KOPT-K1 (cell line): Measurements from ENCODE around the gene METRNL.
"Not testable (repeated sequence)": the region's sequence is repeated elsewhere in the genome, so short reads cannot be mapped to it uniquely, and the experiment has no call there.

ENCODE experiments used
- H3K27ac ChIP-seq: fragments of 200-600 bp; sonication (generic); 2 replicates; pipeline ENCODE4 v1.5.1; 2016; ENCODE audit warnings: antibody characterized with exemption, mild to moderate bottlenecking, low read depth, low read length; ENCODE audit not compliant: poor library complexity, severe bottlenecking
- H3K36me3 ChIP-seq: fragments of 200-600 bp; sonication (generic); 2 replicates; pipeline ENCODE4 v1.5.1; 2017; ENCODE audit warnings: antibody characterized with exemption, mild to moderate bottlenecking, low read length, moderate library complexity; ENCODE audit not compliant: insufficient read depth
- H3K9me3 ChIP-seq: fragments of 200-600 bp; sonication (generic); 2 replicates; pipeline ENCODE4 v1.5.1; 2017; ENCODE audit warnings: antibody characterized with exemption, low read length, mild to moderate bottlenecking; ENCODE audit not compliant: insufficient read depth, poor library complexity, severe bottlenecking

METRNL gene

DNA sequence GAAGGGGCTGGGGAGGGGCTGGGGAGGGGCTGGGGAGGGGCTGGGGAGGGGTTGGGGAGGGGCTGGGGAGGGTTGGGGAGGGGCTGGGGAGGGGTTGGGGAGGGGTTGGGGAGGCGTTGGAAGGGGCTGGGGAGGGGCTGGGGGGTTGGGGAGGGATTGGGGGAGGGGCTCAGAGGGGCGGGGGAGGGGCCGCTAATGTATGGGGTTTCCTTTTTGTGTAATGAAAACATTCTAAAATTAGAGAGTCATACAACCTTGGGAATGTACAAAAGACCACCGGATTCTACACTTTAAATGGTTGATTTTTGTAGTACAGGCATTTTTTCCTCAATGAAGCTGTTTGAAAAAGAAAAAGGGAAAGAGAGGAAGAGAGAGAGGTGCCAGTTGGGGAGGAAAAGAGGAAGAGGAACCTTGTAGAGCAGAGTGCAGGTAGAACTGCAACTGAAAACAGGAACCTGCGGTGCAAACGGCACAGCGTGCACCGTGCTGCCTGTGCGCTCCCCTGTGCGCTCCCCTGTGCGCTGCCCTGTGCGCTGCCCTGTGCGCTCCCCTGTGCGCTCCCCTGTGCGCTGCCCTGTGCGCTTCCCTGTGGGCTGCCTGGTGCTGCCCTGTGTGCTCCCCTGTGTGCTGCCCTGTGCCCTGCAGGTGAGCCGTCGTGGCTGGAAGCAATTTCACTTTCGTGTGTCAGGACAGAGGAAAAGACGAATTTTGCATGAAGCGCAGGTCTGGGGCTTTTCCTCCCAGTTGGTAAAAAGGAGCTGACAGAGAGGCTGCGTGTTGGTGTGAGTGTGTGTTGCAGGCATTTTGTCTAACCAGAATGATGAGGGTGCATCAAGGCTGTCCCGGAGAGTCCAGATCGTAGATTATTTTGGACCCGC, 40.8 kb downstream of the METRNL start:
- Histone ChIP-seq H3K9me3 (peaks cover 14% of the 10 kb centered on the region), H3K27ac (no peak overlapping the region), H3K36me3 (no peaks in the 10 kb centered on the region)

DNA sequence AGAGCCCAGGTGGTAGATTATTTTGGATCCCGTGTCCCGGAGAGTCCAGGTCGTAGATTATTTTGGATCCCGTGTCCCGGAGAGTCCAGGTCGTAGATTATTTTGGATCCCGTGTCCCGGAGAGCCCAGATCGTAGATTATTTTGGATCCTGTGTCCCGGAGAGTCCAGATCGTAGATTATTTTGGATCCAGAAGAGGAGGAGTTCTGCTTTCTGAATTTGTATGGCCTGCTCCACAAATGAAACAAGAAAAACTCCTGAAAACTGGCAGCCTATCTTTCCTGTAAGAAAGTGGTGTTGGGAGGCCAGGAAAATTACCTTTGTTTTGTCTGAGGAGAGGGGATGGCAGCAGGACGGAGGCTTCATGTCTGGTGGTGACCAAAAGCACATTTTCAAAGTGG, 42.1 kb downstream of the METRNL start:
- not testable (repeated sequence) for H3K36me3 ChIP-seq, H3K27ac ChIP-seq
- H3K9me3 ChIP-seq, result peaks cover 18% of the 10 kb centered on the region

DNA sequence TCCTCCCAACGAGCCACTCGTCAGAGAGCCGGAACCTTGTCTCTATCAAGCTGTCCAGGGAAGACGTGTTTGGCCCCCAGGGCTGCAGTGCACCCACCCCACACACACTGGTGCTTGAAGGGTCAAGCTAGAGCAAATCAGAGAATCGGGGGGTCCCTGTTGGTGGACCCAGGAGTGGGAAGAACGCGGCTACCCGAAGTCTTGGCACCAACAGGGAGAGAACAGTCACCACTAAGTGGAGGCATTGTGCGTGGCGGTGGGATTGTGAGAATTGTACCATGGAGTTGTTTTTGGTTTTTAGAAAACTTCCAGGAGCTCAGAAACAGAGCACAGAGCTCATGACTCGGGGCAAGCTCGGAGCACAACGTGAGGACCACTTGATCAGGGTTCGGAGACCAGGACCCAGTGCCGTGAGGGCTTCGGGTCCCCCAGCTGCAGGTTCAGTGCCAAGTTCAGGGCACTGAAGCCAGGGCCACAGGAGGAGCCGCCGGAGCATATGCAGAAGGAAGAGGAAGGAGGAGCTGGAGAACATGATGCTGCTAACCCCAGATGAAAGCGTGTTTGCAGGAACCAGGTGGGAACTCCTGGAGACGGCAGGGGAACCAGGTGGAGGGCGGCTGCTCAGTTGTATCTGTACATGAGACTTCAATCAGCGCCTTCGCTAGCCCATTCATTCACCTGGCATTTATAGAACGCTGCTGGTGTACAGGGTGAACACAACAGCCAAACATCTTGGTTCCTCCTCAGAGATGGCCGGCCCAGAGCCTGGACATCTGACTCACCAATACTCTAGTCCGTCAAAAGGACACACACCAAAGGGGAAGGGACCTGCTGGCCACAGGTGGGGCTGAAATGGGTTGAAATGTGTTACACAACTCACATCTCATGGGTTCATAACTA, 42.8 kb downstream of the METRNL start:
- peaks cover 18% of the 10 kb centered on the region for H3K9me3 ChIP-seq
- no peak overlapping the region for H3K27ac ChIP-seq

DNA sequence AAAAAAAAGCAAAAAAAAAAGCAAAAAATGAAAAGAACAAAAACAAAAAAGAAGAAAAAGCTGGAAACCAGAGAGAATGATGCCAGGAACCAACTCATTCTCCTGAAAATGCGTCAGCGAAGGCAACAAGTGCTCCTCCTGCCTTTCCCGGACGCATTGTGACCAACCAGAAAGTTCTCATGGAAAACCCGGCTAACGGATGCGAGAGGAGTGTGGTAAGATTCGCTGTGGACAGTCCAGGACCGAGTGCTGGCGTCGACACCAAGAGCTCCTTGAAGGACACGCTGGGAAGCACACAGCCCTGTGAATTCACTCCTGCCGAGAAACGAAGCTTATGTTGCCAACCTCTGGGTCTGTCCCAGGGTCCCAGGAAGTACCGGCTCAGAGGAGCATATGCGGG, 43.4 kb downstream of the METRNL start:
- Histone ChIP-seq H3K36me3 (no peaks in the 10 kb centered on the region), H3K27ac (no peak overlapping the region), H3K9me3 (peaks cover 18% of the 10 kb centered on the region)

More for the DNA sequence above, 42.8 kb downstream of the METRNL start:
- H3K36me3 ChIP-seq, result no peaks in the 10 kb centered on the region

DNA sequence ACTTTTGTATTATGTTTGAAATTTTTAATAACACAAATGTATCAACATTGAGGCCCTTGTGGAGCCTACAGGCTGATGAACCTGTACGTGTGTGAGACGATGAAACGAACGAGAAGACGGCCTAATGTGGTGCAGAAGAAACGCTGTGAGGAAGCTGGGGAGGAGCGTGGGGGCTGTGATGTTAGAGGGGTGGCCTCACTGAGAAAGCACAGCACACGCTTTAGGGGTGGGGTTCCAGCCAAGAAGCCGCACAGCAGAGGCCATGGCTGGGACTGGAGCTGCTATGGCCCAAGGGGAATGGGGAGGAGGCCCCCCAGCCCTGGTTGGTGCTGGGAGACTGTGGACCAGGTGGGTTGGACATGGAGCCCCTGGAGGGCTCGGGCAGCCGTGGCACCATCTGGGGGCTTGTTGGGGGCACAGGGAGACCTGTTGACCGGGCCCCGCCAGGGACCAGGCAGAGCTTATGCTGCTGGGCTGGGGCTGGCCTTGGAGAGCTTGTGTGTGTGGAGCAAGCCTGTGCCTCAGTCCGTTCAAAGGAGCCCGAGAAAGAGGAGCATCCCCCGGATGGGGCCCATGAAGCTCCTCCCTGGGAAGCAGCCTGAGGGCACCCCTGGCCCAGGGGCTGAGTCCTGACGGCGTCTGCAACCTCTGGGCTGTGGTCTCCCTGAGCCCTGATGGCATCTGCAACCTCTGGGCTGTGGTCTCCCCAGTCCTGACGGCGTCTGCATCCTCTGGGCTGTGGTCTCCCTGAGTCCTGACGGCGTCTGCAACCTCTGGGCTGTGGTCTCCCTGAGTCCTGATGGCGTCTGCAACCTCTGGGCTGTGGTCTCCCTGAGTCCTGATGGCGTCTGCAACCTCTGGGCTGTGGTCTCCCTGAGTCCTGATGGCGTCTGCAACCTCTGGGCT, 44.7 kb downstream of the METRNL start:
- Histone ChIP-seq H3K27ac (no peak overlapping the region), H3K36me3 (no peaks in the 10 kb centered on the region), H3K9me3 (peaks cover 18% of the 10 kb centered on the region)

DNA sequence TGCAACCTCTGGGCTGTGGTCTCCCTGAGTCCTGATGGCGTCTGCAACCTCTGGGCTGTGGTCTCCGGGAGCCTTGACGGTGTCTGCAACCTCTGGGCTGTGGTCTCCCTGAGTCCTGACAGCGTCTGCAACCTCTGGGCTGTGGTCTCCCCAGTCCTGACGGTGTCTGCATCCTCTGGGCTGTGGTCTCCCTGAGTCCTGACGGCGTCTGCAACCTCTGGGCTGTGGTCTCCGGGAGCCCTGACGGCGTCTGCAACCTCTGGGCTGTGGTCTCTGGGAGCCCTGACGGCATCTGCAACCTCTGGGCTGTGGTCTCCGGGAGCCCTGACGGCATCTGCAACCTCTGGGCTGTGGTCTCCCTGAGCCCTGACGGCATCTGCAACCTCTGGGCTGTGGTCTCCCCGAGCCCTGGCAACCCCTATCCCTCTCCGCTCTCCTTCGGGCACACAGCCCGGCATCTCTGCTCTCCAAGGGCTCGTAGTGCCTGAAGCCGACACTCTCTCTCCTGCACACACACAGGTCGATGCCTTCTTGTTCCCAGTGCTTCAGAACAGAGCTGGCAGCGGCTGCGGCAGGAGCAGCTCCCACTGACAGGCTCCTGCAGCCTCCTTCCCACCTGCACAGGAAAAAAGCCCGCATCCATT, 45.6 kb downstream of the METRNL start:
- no peak overlapping the region for H3K27ac ChIP-seq
- H3K36me3 ChIP-seq, result no peaks in the 10 kb centered on the region

DNA sequence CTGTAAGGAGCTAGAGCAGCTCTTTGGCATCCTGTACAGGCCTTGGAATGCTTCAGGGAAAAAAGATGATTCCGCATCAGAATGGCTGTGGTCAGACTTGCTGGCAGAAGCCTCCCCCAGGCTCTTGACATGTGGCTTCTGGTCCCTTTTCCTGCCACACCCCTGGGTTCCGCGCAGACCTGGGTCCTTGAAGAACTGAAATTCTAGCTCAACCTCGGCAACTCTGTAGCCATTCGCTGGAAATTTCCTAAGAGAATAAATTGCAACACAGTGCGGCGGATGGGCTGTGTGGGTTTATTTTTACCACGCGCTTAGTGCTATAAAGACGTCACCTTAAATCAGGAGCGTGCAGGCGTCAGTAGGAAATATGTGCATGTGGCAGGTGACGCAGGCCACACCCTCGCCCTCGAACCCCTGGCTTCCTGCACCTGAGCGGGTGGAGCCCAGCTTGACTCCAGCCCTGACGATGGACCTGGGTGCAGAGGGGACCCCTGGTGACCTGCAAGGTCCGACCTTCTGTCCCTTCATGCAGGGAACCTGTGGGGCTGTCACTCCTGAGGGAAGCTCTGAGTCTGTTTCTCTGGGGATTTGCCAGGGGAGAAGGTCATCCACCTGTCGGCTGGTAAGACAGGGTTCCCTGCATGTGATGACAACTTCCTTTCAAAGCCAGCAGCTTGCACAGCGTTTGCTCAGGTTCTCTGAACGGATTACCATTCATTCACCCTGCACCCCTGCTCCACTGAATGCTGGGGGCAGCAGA, 46.3 kb downstream of the METRNL start:
- H3K36me3 ChIP-seq, result no peaks in the 10 kb centered on the region
- H3K9me3 ChIP-seq, result peaks cover 18% of the 10 kb centered on the region
- no peak overlapping the region for H3K27ac ChIP-seq

More for the DNA sequence above, 45.6 kb downstream of the METRNL start:
- peaks cover 18% of the 10 kb centered on the region for H3K9me3 ChIP-seq

DNA sequence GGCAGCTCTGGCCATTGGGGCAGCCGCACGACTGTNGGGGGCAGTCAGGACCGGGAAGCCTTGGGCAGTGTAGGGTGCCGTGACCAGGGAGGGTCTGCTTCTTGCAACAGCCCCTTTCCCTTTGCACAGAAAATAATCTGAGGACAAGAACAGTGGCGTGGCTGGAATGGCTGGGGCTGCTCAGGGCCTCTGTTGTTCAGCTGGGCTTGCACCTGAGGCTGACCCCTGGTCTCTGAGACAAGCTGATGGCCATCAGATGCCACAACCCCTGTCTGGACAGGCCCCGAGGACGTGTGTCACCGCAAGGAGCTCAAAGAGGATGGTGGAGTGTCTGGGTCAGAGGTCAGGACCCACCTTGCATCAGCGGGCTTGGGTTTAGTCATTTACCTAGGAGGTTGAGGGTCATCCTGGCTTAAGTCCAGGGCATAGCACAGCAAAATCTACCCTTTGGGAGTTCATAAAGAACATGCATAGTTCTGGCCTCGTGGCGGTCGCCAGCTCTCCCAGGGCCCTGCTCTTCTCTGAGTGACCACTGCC, 46.9 kb downstream of the METRNL start:
- Histone ChIP-seq H3K36me3 (no peaks in the 10 kb centered on the region), H3K9me3 (peaks cover 18% of the 10 kb centered on the region), H3K27ac (no peak overlapping the region)

DNA sequence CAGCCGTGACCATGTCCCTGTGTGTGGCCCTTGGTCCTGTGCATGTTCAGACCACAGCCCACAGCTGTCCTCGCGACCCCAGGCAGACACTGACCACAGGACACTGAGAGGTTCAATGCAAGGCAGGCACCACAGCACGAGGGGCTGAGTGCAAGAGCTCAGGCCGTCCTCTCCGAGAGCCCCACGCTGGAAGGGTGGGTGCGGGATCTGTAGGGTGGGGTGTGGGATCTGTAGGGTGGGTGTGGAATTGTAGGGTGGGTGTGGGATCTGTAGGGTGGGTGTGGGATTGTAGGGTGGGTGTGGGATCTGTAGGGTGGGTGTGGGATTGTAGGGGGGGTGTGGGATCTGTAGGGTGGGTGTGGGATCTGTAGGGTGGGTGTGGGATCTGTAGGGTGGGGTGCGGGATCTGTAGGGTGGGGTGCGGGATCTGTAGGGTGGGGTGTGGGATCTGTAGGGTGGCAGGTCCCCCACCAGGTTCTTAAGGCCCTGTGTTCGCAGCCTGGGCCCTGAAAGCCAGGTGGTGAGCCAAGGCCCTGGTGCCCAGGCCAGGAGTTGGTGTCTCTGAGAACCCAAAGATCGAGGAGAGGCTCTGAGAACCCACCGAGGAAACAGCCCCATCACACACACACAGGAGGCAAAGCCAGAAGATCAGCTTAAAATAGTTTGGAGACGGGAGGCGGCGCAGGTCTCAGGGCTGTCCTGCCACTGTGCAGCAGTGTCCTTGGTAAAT, 48.2 kb downstream of the METRNL start:
- no peaks in the 10 kb centered on the region for H3K36me3 ChIP-seq
- no peak overlapping the region for H3K27ac ChIP-seq

DNA sequence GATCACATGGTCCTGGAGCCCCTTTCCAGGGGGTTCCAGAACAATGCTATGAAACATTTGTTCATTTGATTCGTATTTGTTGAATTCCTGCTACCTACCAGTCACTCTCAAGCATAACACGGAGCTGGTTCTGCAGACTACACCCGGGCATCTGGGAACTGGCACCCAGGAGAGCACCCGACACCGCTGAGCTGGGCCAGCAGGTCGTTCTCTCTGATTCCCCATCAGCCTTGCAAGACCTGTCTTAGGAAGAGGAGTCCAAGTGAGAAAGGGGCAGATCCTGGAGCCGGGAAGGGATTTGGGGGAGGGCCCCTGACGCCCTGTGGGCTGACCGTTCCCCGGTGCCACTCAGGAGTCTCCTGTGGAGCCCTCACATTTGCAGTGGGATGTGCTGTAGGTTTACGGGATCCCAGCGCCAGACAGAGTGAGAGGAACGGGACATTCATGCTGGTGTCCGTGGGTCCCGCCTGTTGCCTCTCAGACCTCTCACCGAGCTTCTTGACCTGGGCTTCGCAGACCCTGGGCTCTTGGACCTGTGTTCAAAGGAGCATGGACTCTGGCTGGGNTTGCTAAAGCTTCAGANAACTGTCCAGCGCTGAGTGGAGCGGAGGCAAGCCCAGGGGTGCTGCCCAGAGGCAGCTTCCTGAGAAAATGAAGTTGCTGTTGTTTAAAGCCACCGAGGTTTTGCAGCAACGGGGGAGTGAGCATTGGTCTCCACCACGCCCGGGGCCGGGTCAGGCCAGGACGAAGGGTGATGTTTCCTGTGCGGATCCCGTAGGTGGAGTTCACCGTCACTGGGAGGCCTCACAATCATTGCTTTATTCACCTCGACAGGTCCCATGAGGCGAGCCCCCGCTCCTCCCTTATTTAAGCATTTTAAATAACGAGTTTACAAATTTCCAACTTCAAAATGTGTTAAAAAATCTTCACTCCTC, 49.2 kb downstream of the METRNL start:
- peaks cover 18% of the 10 kb centered on the region for H3K9me3 ChIP-seq
- H3K36me3 ChIP-seq, result no peaks in the 10 kb centered on the region

More for the DNA sequence above, 48.2 kb downstream of the METRNL start:
- H3K9me3 ChIP-seq, result peaks cover 18% of the 10 kb centered on the region

DNA sequence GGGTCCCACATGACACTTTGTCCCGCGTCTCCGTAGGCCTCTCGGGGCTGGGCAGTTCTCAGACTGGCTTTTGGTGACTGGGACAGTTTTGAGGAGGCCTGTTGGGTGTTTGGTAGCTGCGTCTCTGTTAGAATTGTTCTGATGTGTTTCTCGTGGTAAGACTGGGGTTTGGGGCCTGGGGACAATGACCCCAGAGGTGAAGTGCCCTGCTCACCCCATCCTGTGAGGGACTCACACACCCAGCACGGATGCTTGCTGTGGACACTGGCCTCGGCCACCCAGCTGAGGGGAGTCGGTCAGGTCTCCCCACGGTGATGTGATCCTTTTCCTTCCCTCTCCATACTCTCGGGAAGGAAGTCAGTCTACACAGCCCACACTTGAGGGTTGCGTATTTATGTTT, 50.3 kb downstream of the METRNL start:
- peaks cover 10% of the 10 kb centered on the region for H3K9me3 ChIP-seq
- H3K27ac ChIP-seq, result no peak overlapping the region
- H3K36me3 ChIP-seq, result no peaks in the 10 kb centered on the region

More for the DNA sequence above, 49.2 kb downstream of the METRNL start:
- H3K27ac ChIP-seq, result no peak overlapping the region

DNA sequence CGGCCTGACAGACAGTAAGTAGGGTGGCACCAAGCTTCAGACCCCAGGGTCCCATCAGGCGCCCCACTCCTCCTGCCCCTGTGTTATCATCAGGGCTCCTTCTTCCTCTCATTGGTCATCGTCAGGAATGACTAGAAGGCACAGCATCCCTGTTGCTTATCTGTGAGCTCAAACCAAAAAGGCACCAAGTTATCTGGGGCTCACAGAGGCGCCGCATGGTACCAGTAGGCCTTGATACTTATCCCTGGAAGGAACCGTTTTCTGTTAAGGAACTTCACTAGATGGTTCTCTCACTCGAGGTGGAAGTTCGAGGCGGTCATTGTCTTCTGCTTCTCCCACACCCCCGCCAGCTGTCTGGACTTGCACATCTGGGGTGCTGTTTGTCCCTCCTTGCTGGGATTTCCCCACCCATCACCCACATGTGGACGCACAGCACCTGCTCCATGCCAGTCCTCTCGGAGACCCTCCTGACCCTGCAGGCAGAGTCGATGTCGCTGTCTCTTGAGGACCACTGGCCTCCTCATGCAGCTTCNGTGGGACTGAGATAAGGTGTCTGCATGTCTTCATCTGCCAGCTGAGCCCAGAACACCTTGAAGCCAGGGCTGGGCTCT, 52.1 kb downstream of the METRNL start:
- Histone ChIP-seq H3K27ac (no peak overlapping the region), H3K9me3 (no peaks in the 10 kb centered on the region), H3K36me3 (no peaks in the 10 kb centered on the region)
